Peyer's patch (tissue), 4 donors: ENCODE measurements around the gene NKAIN2.

ENCODE experiments used
- POLR2A ChIP-seq, 2 donors: fragments of 450-650 bp; IDR thresholded peaks; one replicate each; pipeline ENCODE4 v1.5.1; 2017; ENCODE audit warnings: antibody characterized with exemption in 2 of 2, mild to moderate bottlenecking in 2 of 2, moderate library complexity in 2 of 2
- TF ChIP-seq, protein P1 (sequence below), 6 experiments: fragments of 450-650 bp in 4 of 6; fragments of 200-600 bp in 2 of 6; sonication (generic) in 1 of 6; IDR thresholded peaks; one replicate each; pipeline ENCODE4 v1.5.1; 2017 to 2019; ENCODE audit warnings: antibody characterized with exemption in 6 of 6, mild to moderate bottlenecking in 3 of 6, moderate library complexity in 1 of 6

DNA sequence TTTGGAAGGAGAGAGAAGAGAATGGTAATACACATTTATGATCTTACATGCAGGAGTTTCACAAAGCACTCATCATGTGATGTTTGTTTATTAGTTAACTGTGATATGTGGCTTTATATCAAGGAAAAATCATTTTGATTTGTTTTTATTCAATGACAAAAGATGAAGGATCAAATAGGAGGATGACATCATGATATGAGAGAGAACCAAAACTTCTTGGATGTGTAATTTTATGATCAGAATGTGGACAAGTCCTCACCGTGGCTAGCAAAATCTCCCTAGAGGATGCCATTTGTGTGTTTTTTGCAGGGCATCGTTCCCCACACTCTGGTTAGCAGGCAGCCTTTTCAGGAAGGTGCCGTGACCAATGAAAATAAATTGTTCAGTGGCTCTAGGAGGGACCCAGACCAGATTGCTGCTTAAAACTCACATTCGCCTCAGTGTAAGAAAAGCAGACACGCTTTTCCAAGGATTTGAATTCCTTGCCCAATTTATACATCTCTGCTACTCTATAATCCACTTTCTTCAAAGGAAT is 552.7 kb downstream of the NKAIN2 start:
- TF ChIP-seq, protein P1, sequence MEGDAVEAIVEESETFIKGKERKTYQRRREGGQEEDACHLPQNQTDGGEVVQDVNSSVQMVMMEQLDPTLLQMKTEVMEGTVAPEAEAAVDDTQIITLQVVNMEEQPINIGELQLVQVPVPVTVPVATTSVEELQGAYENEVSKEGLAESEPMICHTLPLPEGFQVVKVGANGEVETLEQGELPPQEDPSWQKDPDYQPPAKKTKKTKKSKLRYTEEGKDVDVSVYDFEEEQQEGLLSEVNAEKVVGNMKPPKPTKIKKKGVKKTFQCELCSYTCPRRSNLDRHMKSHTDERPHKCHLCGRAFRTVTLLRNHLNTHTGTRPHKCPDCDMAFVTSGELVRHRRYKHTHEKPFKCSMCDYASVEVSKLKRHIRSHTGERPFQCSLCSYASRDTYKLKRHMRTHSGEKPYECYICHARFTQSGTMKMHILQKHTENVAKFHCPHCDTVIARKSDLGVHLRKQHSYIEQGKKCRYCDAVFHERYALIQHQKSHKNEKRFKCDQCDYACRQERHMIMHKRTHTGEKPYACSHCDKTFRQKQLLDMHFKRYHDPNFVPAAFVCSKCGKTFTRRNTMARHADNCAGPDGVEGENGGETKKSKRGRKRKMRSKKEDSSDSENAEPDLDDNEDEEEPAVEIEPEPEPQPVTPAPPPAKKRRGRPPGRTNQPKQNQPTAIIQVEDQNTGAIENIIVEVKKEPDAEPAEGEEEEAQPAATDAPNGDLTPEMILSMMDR (IDR thresholded peaks at IDR 0.05), result no peak
- no peak for TF ChIP-seq POLR2A (IDR thresholded peaks at IDR 0.05)
